HTERT RPE-1 (cell line): Measurements from ENCODE around the gene NDUFAF5.
"Not testable (repeated sequence)": the region's sequence is repeated elsewhere in the genome, so short reads cannot be mapped to it uniquely, and the experiment has no call there.

Experiments used
- in situ Hi-C: fragments of 300-500 bp; cut with MboI; formaldehyde crosslinking; loops from 4 replicates; pipeline ENCODE4 v1.14.3; 2020; ENCODE audit warnings: low sequenced_read_pairs

The NDUFAF5 gene, protein sequence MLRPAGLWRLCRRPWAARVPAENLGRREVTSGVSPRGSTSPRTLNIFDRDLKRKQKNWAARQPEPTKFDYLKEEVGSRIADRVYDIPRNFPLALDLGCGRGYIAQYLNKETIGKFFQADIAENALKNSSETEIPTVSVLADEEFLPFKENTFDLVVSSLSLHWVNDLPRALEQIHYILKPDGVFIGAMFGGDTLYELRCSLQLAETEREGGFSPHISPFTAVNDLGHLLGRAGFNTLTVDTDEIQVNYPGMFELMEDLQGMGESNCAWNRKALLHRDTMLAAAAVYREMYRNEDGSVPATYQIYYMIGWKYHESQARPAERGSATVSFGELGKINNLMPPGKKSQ

DNA sequence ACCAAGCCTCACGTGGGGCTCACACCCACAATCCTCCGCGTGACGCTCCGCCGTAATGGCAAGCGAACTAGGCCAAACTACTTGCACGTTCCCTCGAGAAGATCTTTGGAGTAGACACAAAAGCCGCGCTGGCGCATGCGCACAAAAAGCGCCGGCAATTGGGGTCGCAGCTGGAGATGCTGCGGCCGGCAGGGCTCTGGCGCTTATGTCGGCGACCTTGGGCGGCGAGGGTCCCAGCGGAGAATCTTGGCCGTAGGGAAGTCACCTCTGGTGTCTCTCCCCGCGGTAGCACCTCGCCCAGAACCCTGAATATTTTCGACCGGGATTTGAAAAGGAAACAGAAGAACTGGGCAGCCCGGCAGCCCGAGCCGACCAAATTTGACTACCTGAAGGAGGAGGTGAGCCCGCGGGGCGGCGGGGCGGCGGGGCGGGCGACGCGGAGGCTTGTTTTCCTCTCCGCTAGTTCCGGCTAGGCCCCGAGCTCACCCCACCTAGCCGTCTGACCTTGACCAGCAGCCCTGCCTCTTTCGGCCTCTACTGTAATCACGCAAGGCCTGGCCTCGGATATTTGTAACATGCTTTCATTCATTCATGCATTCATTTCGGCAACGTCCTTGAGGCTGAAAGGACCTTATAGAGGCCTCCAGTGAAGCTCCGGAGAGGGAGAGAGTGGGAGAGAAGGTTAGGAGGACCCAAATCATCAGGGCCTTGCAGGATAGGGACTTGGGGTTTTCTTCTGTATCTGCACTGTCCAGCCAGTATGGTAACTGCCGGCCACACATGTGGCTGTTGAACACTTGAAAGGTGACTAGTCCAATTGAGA, at the start of gene NDUFAF5, which contains the start of gene ESF1:
TSS of gene NDUFAF5 (plus strand) at position 136 of the 823 bp plus-strand sequence. CDS start at position 177, 41 bp downstream.
TSS of gene ESF1 (minus strand) at position 27 of the 823 bp plus-strand sequence. CDS start 1,779 bp downstream, outside the sequence.
- in situ Hi-C loops: no loop called here

DNA sequence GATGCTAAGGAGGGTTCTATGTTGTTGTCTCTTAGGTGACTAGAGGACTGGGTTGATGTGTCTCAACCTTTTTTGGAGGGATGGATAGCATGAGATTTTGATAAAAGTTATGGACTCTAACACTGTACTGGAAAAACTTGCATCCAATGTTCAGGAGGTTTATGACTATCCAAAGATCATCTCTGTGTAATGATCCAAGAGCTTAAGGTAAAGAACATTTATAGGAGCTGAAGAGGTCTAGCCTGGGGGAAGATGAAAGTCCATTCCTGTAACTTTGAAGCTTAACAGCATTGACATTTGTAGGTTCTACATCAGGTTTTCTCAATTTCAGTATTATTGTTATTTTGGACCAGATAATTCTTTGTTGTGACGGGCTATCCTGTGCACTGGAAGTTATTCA, 49.0 kb upstream of the NDUFAF5 start:
- in situ Hi-C loops: no loop called here

DNA sequence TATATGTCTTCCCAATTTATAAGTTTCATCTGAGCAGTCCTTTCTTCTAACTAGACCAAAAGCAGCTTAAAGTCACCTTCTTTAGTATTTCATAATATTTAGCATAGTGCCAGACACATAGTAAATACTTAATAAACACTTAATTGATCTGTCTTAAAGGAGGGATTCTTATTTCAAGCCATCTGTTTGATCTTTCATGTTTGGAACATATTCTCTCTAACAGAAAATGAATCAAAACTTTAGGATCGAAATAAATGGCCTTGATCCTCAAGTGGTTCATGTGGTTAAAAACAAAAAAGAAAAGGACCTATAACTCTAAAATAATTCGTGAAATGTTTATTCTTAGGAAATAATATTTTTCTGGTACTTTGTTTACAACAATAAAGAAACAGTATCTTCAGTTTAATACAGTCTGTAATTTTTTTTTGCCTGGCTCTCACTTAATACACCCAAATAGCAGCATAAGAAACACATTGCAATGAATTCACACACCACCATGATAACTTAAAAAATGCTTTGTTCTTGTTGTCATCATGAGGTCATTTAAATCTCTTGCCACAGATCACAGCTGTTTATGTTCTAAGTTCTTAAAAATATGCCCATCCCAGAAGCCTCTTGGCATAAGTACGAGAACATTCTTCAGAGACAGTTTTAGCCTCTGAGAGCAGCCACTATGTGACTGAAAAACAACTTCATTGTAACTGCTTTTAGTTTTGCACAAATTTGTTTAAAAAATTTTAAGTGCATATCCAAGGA, 48.2 kb upstream of the NDUFAF5 start:
- in situ Hi-C loops: no loop called here

DNA sequence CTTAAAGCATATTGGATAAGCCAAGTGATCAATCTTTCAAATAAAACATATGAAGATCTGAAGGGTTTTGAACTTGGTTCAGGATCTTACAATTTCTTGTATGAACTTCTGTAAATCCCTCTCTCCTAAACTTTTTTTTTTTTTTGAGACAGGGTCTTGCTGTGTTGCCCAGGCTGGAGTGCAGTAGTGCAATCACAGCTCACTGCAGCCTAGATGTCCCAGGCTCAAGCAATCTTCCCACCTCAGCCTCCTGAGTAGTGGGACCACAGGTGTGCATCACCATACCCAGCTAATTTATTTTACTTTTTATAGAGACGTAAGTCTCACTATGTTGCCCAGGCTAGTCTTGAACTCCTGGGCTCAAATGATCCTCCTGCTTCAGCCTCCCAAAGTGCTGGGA, 46.6 kb upstream of the NDUFAF5 start:
- in situ Hi-C loops: not testable (repeated sequence)

DNA sequence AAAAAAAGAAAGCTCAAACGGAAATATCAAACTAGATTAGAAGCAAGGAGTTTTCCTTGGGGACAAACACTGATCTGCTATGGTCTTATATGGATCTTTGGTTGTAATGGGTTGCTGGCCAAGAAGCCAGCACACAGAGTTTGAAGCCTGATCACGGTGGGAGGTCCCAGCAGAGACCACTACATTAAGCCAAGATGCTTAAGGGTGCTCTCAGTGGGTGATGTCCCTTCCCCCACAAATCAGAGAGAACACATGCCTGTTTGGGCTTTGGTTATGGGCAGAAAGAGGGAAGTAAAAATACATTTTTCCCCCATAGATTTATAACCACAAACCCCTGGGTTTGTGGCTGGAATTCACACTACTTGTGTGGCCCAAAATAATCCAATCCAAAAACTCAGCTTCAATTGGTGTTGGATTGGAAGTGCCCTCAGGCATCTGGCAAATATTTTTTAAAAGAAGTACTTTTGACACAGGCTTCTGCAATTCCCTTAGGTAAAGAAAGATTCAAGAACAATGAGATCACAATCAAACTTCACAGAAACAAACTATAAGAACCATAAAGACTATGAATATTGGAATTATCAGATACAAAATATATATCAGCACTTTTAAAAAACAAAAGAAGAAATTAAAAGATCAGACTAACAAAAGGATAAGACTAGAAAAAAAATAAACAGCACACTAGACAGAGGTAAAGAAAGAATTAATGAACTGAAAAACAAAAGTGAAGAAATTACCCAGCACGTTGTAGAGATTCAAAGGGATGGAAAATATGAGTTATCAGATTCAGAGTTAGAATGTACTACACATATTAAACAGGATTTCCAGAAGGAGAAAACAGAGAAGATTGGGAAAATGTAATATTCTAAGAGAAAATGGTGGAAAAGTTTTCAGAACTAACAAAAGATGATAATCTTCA, 44.8 kb upstream of the NDUFAF5 start:
- in situ Hi-C loops: no loop called here

DNA sequence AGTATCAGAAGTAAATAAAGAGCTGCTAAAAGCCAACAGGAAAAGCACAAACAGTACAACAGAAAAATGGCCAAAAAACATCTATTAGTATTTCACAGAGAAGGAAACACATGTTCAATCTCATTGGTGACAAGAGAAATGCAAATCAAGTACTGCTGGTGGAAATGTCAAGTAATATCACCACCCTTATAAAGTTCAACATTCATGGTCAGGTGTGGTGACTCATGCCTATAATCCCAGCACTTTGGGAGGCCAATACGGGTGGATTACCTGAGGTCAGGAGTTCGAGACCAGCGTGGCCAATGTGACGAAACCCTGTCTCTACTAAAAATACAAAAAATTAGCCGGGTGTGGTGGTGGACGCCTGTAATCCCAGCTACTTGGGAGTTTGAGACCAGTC, 42.9 kb upstream of the NDUFAF5 start:
- in situ Hi-C loops: no loop called here

DNA sequence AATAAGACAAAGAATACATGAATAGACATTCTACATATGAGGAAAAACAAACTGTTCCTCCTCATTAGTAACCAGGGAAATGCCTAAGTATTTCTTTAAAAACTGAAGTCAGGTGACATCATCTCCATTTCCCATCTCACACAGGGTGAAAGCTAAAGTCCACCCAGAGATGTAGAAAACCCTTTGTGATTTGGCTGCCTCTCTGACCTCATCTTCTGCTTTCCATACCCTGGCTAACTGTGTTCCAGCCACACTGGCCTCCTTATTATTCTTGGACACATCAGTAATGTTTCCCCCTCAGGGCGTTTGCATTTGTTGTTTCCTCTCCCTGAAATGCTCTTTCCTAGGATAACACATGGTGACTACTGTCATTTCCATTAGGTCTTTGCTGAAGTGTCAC, 40.5 kb upstream of the NDUFAF5 start:
- in situ Hi-C loops: no loop called here

DNA sequence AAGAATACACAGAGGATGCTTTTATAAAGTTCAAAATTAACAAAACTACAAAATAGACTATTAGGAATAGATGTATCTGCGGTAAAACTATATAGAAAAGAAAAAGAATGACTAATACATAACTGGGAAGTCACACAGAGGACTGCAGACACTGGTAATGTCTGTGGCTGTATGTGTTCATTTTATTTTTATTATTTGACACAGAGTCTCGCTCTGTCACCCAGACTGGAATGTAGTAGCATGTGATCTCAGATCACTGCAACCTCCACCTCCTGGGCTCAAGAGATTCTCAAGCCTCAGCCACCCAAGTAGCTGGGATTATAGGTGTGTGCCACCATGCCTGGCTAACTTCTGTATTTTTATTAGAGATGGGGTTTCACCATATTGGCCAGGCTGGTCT, 39.0 kb upstream of the NDUFAF5 start:
- in situ Hi-C loops: no loop called here

DNA sequence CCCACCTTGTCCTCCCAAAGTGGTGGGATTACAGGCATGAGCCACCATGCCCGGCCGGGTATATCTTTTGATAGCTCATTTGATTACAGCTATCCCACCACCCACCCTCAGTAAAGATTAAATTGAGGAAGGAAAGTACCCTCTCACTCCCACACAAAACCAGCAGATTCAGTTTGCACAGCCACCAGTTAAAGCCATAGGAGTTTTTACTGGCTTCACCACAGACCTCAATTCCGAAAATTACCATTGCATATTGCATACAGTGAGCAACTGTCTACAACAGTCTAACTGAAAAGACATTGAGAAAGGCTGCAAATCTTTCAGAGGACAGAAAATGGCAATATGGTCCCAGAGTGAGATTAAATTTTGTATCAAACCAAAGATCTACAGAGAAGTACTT, 35.0 kb upstream of the NDUFAF5 start:
- in situ Hi-C loops: no loop called here

DNA sequence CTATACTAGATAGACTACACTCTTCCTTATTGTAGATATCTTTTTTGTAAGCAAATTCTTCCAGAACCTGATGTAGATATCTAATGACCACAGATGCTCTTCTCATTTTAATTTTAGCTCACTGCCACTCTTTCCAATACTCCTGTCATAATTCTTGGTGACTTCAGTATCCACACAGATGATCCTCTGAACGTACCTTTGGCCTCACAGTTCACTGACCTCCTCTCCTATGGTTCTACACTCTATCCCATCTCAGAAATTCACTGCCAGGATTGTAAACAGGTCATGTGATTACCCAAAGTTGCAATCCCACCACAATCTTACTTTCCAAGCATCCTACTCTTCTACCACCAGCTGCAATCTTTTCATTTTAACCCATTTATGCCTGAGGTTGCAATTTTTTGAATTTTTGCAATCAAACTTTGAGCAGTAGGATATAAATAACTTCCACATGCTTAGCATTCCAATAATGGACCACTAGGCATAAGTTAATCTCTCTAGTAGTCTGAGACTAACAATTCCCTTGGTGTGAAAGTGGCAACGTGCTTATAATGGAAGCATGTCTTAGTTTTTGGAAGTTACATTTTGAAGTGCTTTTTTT, 31.3 kb upstream of the NDUFAF5 start:
- in situ Hi-C loops: no loop called here

DNA sequence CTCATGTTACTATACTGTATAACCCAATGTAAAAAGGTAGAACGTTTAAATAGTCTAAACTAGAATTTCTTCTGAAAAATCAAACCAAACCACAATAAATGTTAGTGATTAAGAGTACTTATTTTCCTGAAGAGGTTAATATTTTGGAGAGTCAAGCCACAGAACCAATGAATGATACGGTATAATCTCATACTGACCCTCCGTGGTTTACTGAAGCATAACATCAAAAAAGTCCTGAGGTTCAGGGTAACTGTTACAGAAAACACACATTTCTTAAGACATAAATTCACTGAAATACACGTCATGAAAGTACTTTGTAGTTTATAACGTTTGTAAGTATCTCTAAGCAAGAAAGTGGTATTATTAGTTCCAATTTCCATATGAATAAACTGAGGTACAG, 29.0 kb upstream of the NDUFAF5 start:
- in situ Hi-C loops: no loop called here

DNA sequence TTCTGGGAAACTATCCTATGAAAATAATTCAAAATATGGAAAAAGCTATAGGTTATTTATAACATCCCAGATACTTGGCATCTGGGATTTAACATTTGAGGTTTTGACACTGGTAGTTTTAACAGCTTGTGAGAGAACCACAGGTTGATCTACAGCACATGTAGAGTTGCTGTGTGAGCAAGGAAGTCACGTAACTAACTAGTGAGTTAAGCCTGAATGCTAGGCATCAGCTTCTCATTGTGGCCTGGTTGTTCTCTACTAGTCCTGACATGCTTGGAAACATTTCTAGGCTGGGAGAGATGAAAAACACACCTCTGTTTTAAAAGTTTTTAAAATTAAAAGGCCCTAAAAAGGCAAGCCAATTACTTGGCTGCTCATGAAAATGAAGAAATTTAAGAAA, 28.3 kb upstream of the NDUFAF5 start:
- in situ Hi-C loops: no loop called here

DNA sequence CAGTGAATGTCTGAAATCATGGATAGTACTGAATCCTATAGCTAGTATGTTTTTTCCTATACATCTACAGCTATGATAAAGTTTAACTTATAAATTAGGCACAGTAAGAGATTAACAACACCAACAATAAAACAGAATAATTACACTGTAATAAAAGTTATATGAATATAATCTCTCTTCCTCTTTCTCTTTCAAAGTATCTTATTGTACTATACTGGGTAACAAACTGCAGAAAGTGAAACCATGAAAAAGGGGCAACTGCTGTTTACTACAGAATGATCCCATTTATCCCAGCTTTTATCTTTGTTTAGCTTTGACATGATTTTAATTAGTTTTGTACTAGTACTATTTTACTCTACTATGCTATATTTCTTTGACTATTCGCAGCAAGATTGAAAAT, 25.9 kb upstream of the NDUFAF5 start:
- in situ Hi-C loops: no loop called here

DNA sequence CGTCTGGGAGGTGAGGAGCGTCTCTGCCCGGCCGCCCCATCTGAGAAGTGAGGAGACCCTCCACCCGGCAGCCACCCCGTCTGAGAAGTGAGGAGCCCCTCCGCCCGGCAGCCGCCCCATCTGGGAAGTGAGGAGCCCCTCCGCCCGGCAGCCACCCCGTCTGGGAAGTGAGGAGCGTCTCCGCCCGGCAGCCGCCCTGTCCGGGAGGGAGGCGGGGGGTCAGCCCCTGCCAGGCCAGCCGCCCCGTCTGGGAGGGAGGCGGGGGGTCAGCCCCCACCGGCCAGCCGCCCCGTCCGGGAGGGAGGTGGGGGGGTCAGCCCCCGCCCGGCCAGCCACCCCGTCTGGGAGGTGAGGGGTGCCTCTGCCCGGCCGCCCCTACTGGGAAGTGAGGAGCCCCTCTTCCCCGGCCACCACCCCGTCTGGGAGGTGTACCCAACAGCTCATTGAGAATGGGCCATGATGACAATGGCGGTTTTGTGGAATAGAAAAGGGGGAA, 24.3 kb upstream of the NDUFAF5 start:
- in situ Hi-C loops: not testable (repeated sequence)

DNA sequence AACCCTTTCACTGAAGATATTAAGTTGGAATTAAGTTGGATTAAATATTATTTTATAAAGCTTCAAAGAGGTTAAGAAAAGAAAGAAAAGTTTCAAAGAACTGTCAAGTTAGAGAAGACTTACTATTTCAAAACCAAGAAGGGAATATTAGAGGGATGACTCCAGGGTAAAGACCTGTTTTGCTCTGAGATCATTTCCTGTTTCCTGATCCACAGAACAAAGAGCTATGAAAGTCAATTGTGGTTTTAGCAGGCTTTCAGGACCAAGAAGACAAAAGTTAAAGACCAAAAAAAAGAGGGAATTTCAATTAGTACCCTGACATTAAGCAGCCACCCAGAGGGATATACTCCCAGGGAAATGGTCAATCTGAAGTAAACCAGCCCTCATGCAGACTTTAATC, 19.5 kb upstream of the NDUFAF5 start:
- in situ Hi-C loops: no loop called here

DNA sequence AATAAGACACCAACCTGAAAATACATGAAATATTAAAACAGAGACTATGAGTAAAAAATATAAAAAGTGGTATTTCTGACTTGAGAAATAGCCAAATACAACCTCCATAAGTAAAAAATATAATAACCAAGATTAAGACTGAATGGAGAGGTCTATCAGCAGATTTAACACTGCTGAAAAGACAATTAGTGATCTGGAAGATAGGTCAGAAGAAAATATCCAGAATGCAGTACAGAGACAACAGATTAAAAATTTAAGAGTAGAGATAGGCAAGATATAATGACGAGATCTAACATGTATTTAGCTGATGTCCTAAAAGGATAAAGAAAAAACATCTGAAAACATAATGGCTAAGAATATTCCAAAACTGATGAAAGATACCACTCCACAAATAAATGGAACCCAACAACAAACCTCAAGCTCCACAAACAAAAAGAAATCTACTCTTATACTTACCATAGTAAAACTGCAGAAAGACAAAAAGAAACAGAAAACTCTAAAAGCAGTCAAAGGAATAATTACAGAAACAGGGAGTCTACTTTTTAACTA, 18.9 kb upstream of the NDUFAF5 start:
- in situ Hi-C loops: no loop called here

DNA sequence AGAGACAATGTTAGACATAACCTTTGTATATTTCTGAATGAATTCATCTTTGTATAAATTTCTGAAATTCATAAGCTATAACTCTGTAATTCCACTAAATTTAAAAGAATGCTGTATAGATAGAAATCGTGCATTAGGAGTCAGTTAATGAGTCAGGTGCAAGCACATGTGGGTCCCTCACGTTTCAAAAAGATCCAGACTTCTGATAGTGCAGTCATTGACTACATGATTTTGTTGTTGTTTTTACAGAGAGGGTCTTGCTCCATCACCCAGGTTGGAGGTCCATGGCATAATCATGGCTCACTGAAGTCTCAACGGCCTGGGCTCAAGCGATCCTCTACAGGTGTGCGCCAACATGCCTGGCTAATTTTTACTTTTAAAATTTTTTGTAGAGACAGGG, 14.7 kb upstream of the NDUFAF5 start:
- in situ Hi-C loops: no loop called here

DNA sequence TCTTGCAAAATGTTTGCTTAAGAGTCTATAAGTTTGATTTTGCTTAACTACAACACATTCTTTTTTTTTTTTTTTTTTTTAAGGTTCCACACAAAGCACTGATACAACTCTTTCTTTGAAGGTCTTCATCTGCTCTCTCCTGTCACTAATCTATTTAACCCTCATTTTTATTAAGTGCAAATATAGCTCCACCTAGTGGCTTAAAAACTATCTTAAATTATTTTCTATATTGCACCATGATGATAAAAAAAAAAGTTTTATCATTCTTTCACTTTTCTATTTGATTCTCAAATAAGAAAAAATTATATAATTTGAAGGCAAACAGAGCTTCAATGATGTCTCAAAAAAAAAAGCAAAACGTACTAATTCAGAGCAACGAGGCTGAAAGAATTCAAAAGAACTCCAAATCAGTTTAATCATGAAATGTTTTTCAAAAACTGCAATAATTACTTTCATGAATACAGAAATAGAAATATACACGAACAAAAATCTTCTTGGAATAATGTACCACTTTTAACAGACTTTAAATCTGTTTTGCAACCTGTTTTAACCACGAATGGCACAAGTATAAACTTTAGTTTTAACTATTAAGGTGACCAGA, 12.9 kb upstream of the NDUFAF5 start:
- in situ Hi-C loops: no loop called here

DNA sequence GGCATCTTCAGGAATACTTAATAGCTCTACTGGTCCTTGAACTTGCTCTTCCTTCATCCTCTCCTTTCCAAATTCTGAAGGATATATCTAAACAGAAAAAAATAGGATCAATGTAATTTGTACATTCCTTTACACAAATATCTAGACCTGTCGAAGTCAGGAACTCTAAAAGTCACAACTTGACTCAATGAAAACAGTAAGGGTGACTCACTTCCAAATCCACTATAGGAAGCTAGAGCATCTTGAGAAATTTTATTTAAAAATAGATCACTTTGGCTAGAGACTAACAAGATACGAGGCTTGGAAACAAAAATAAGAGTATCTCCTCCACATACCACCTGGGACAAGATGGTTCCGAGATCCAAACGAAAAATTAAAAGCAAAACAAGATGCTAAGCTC, 12.3 kb upstream of the NDUFAF5 start:
- in situ Hi-C loops: no loop called here
